Esophagus squamous epithelium (tissue), 5 donors: ENCODE measurements around the gene SPSB1. TPM values are rescaled to one million over a fixed set of nuclear protein-coding genes. Genes with fewer than 3 reads are reported as not detected.
"Not testable (repeated sequence)": the region's sequence is repeated elsewhere in the genome, so short reads cannot be mapped to it uniquely, and the experiment has no call there.

Experiments used
- DNase-seq: peaks from one replicate; lab custom pipeline; 2025; lab: John Stamatoyannopoulos, UW
- H3K27ac ChIP-seq, 4 donors: fragments of 200-600 bp; sonication (generic); one replicate each; pipeline ENCODE4 v1.5.1; 2016 to 2019; ENCODE audit warnings: mild to moderate bottlenecking in 1 of 4
- H3K27me3 ChIP-seq, 4 donors: fragments of 200-600 bp; sonication (generic); 1 replicate in 3 of 4; 2 replicates in 1 of 4; pipeline versions ENCODE4 v1.5.1 to v1.6.0; 2017 to 2021; ENCODE audit warnings: antibody characterized with exemption in 1 of 4
- H3K36me3 ChIP-seq, 3 donors: fragments of 200-600 bp; sonication (generic); one replicate each; pipeline ENCODE4 v1.5.1; 2016 to 2019
- H3K4me1 ChIP-seq, 3 donors: fragments of 200-600 bp; sonication (generic); one replicate each; pipeline ENCODE4 v1.5.1; 2017 to 2019
- H3K4me3 ChIP-seq, 4 donors: fragments of 200-600 bp; sonication (generic); 1 replicate in 3 of 4; 2 replicates in 1 of 4; pipeline ENCODE4 v1.5.1; 2016 to 2019; ENCODE audit warnings: mild to moderate bottlenecking in 2 of 4, moderate library complexity in 1 of 4
- H3K9me3 ChIP-seq, 3 donors: fragments of 200-600 bp; sonication (generic); one replicate each; pipeline ENCODE4 v1.5.1; 2016 to 2019
- CTCF ChIP-seq, 6 experiments: fragments of 450-650 bp in 4 of 6; fragments of 200-600 bp in 2 of 6; sonication (generic) in 2 of 6; IDR thresholded peaks; one replicate each; pipeline ENCODE4 v1.5.1; 2016 to 2019; ENCODE audit warnings: antibody characterized with exemption in 6 of 6, mild to moderate bottlenecking in 4 of 6, moderate library complexity in 4 of 6
- POLR2A ChIP-seq, 4 donors: fragments of 450-650 bp; IDR thresholded peaks; one replicate each; pipeline ENCODE4 v1.6.1; 2017; ENCODE audit warnings: antibody characterized with exemption in 4 of 4, mild to moderate bottlenecking in 4 of 4, moderate library complexity in 3 of 4
- WGBS, 2 donors: methylation state at CpG; one replicate each; pipeline ENCODE4 v1.1.5; 2018; 5-methylcytosine and 5-hydroxymethylcytosine counted together
- intact Hi-C: fragments of 100-400 bp; cut with DNase I; formaldehyde crosslinking; loops from one replicate; pipeline ENCODE4 v1.15.0; 2022
- total RNA-seq, 4 donors: library from RNA; depleted of rRNA; stranded (reverse); fragments of >200 nt; gene quantifications; one replicate each; pipeline ENCODE4 v1.1.0, GENCODE V29; 2016
- donor health status: DM: yes; HTN: yes; CAD: no.

SPSB1 gene
- total RNA-seq, 4 donors from 2014 or later = 15.2 to 35.5 (median 25.2) TPM

- DNase-seq = no peak
- peak overlapping the region in 2 of 4 donors; percentile 86 to 92 for H3K27ac ChIP-seq
- no peaks in the 10 kb centered on the region for H3K27me3 ChIP-seq
- 93 to 96% methylated on average over 4 of the region's 4 CpGs for WGBS, 2 donors
- intact Hi-C loops = loop anchor here (10.0 kb wide), 1 partner anchor 84 kb away; the partner anchor contains the start of gene SPSB1
- no peaks in the 10 kb centered on the region for H3K36me3 ChIP-seq
- H3K9me3 ChIP-seq = no peaks in the 10 kb centered on the region
- peaks cover 22 to 53% (median 34%) of the 10 kb centered on the region in 3 donors for H3K4me1 ChIP-seq
- H3K4me3 ChIP-seq = no peak overlapping the region
- TF ChIP-seq POLR2A (IDR thresholded peaks at IDR 0.05) (no peak), CTCF (IDR thresholded peaks at IDR 0.05) (no peak)
Observed at GRCh38 chr1:9378801-9379200, 86.1 kb downstream of the SPSB1 start.

GRCh38 chr1:9380711-9381110 lies 88.0 kb downstream of the SPSB1 start:
- Histone ChIP-seq H3K27ac (no peak overlapping the region), H3K9me3 (no peaks in the 10 kb centered on the region), H3K4me1 (peaks cover 20 to 53% (median 38%) of the 10 kb centered on the region in 3 donors), H3K27me3 (no peaks in the 10 kb centered on the region), H3K36me3 (no peaks in the 10 kb centered on the region), H3K4me3 (no peak overlapping the region)
- no peak for TF ChIP-seq CTCF (IDR thresholded peaks at IDR 0.05)
- TF ChIP-seq POLR2A (IDR thresholded peaks at IDR 0.05) = no peak
- 96 to 97% methylated on average over 5 to 6 of the region's 6 CpGs for whole genome bisulfite sequencing, 2 donors
- DNase-seq = no peak
- intact Hi-C loops = no loop called here

GRCh38 chr1:9382643-9383491 lies 90.2 kb downstream of the SPSB1 start:
- H3K27me3 ChIP-seq = no peaks in the 10 kb centered on the region
- TF ChIP-seq POLR2A (IDR thresholded peaks at IDR 0.05) (no peak), CTCF (IDR thresholded peaks at IDR 0.05) (no peak)
- H3K9me3 ChIP-seq = no peaks in the 10 kb centered on the region
- intact Hi-C loops = no loop called here
- peaks cover 8 to 37% (median 18%) of the 10 kb centered on the region in 3 donors for H3K4me1 ChIP-seq
- WGBS, 2 donors = 43 to 81% methylated on average over 1 to 7 of the region's 20 CpGs
- H3K4me3 ChIP-seq = no peak overlapping the region
- H3K27ac ChIP-seq = no peak overlapping the region
- H3K36me3 ChIP-seq = no peaks in the 10 kb centered on the region
- DNase-seq = no peak

- TF ChIP-seq CTCF (IDR thresholded peaks at IDR 0.05) = no peak
- TF ChIP-seq POLR2A (IDR thresholded peaks at IDR 0.05) = no peak
- intact Hi-C loops = no loop called here
- H3K4me1 ChIP-seq = peaks cover 8 to 38% (median 21%) of the 10 kb centered on the region in 3 donors
- no peaks in the 10 kb centered on the region for H3K36me3 ChIP-seq
- no peaks in the 10 kb centered on the region for H3K27me3 ChIP-seq
- WGBS, 2 donors = 83 to 90% methylated on average over 5 to 6 of the region's 7 CpGs
- H3K4me3 ChIP-seq = no peak overlapping the region
- peak overlapping the region in 3 of 4 donors; percentile 35 to 52 (median 49) for H3K27ac ChIP-seq
- H3K9me3 ChIP-seq = no peaks in the 10 kb centered on the region
- no peak for DNase-seq
Observed at GRCh38 chr1:9384128-9384527, 91.4 kb downstream of the SPSB1 start.

GRCh38 chr1:9384751-9385245 lies 92.1 kb downstream of the SPSB1 start:
- Histone ChIP-seq H3K9me3 (no peaks in the 10 kb centered on the region), H3K27me3 (no peaks in the 10 kb centered on the region), H3K36me3 (no peaks in the 10 kb centered on the region), H3K4me3 (no peak overlapping the region), H3K27ac (peak overlapping the region in 3 of 4 donors; percentile 35 to 52 (median 49)), H3K4me1 (peaks cover 8 to 37% (median 21%) of the 10 kb centered on the region in 3 donors)
- no peak for DNase-seq
- 39 to 69% methylated on average over 12 to 14 of the region's 18 CpGs for WGBS, 2 donors
- TF ChIP-seq CTCF (IDR thresholded peaks at IDR 0.05) (no peak), POLR2A (IDR thresholded peaks at IDR 0.05) (no peak)
- intact Hi-C loops = no loop called here

- H3K9me3 ChIP-seq, H3K36me3 ChIP-seq, H3K4me3 ChIP-seq, DNase-seq, H3K27me3 ChIP-seq, intact Hi-C loops: not testable (repeated sequence)
- WGBS, 2 donors = 69 to 70% methylated on average over 2 to 10 of the region's 10 CpGs
- peak overlapping the region; percentile 3 to 49 (median 37) for H3K27ac ChIP-seq
- peaks cover 8 to 37% (median 21%) of the 10 kb centered on the region in 3 donors for H3K4me1 ChIP-seq
Observed at GRCh38 chr1:9385392-9385791, 92.7 kb downstream of the SPSB1 start.
